ENCODE results near the gene RPL27.
"Not testable (repeated sequence)": the region's sequence is repeated elsewhere in the genome, so short reads cannot be mapped to it uniquely, and the experiment has no call there.

The RPL27 gene

GRCh38 chr17:42997984-42998938 is at the start of gene RPL27:
RPL27 (plus strand) TSS chr17:42998419; CDS start chr17:42998751, 332 bp downstream.
- peak; percentile 99 for DNase-seq

DNA sequence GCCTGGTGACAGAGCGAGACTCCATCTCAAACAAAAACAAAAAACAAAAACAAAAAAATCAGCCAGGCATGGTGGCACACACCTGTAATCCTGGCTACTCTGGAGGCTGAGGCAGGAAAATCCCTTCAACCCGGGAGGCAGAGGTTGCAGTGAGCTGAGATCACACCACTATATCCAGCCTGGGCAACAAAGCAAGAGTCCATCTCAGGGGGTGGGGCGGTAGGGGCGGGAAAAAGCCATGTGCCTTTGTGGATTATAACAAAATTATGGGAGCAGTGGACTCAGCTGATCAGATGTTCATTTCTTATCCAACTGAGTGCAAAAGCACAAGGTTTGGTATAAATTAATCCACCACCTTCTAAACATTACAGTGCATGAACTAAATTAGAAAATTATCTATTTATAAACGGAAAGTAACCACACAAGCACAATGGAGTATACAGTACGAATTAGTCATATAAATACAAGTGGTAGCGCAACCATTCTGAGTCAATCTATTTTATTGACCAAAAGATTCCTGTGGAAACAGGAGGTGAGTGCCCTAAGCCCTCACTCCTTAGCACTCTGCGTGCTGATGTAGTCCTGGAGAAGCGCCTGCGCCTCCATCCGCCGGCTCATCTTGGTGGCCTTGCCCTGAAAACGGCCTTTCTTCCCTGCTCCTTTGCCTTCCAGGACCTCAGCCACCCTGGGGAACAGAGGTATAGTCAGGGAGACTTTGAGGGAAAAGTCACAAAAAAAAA is 48.0 kb upstream of the RPL27 start:
- DNase-seq, result no peak

- DNase-seq, result no peak
Measured at GRCh38 chr17:42953669-42954068, 44.5 kb upstream of the RPL27 start.

GRCh38 chr17:42964161-42964932 is 33.9 kb upstream of the RPL27 start, which contains the start of gene AARSD1:
AARSD1 (minus strand) TSS chr17:42964454; CDS start chr17:42964440, 14 bp downstream.
- peak; percentile 91 for DNase-seq

DNA sequence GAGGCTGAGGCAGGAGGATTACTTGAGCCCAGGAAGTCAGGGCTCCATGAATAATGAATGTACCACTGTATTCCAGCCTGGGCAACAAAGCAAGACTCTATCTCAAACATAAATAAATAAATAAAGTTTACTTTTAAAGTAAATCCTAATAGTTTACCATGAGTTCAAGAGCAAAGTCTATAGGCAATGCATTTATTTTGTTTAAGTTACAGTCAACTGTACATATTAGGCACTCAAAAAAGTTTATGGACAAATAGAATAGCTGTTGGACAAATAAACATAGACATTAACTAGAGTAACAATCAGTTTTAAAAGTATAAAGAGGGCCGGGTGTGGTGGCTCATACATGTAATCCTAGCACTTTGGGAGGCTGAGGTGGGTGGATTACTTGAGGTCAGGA is 30.3 kb upstream of the RPL27 start:
- DNase-seq, result no peak

DNA sequence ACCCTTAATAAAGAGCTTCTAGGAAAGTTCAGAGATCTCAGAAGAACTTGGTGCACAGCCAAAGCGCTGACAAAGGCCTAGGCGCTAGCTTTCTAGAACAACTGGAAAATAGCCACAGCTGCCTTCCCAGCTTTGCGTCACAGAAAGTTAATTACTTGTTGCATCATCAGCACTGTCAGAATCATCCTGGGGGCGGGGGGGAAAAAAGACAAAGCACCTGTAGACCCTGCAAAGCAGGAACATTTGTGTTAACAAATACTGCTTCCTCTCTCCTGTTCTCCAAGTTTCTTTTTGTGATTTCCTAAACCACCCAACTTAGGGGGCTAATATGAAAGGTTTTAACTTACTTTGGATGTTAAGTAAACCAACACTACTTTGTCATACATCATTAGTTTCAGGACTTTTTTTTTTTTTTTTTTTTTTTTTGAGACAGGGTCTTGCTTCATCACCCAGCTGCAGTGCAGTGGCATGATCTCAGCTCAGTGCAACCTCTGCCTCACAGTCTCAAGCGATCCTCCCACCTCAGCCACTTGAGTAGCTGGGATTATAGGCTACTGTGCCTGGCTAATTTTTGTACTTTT is 29.1 kb upstream of the RPL27 start:
- no peak for DNase-seq

DNA sequence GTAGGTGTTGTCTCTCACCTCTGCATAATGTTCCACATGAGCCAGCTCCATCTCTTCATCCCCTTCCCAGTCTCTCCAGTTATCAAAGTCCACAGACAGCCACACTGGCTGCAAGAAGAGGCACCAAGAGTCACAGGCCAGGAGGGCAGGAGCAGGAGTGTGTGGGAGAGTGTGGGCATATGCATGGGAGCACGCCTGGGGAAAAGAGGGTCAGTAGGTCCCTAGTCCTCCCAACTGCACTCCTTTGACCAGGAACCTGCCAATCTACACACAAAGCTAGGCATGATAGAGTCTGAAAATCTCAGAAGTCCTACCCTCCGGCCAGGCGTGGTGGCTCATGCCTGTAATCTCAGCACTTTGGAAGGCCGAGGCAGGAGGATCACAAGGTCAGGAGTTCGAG is 26.6 kb upstream of the RPL27 start:
- no peak for DNase-seq

DNA sequence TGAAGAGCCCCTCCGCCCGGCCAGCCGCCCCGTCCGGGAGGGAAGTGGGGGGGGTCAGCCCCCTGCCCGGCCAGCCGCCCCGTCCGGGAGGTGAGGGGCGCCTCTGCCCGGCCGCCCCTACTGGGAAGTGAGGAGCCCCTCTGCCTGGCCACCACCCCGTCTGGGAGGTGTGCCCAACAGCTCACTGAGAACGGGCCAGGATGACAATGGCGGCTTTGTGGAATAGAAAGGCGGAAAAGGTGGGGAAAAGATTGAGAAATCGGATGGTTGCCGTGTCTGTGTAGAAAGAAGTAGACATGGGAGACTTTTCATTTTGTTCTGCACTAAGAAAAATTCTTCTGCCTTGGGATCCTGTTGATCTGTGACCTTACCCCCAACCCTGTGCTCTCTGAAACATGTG is 24.9 kb upstream of the RPL27 start:
- DNase-seq, result not testable (repeated sequence)

DNA sequence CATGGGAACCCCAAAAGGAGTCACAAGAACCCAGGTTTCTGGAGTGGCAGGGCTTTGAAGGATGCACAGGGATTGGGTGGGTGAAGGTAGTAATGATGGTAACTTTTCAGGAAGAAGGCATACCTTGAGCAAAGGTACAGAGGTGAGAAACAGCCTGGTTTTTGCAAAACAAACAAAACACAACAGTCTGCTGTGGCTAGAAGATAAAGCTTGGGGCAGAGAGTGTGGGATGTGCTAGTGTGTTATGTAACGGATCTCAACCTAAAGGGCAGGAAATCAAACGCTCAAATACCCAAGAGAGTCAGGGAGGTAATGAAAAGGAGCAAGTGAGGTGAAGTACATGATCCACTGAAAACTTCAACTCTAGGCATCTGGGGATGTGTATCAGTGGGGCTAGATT is 23.0 kb upstream of the RPL27 start:
- DNase-seq, result no peak

GRCh38 chr17:42975701-42976100 is 22.5 kb upstream of the RPL27 start:
- DNase-seq, result not testable (repeated sequence)

GRCh38 chr17:42979511-42980273 is 18.5 kb upstream of the RPL27 start, which contains the start of gene PTGES3L:
PTGES3L (minus strand) TSS chr17:42980080; CDS start chr17:42980053, 27 bp downstream.
- no peak for DNase-seq

GRCh38 chr17:42980274-42980765 is 17.9 kb upstream of the RPL27 start, which contains the start of gene RUNDC1:
RUNDC1 (plus strand) TSS chr17:42980565; CDS start chr17:42980577, 12 bp downstream.
- DNase-seq, result peak; percentile 90

DNA sequence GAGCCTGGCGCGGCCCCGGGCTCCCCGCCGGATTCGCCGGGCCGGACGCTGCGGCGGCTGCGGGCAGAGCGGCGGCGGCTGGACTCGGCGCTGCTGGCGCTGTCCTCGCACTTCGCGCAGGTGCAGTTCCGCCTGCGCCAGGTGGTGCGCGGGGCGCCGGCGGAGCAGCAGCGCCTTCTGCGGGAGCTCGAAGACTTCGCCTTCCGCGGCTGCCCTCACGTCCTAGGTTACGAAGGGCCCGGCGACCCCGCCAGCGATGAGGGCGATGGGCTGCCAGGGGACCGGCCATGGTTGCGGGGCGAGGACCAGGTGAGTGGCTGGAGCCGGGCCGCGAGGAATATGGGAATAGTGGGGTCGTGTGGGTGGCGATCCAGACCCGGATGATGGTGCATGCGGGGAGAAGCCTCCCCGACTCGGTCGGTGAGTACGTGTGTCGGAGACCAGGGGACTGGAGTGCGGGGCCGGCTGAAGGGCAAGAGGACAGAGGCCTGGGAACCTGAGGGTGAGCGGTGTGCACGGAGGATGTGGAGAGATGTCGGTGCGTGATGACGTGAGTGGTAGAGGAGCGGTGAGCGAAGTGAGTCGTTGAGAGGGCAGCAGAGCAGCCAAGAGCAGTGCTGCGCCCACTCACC is 17.3 kb upstream of the RPL27 start:
- peak; percentile 54 for DNase-seq

GRCh38 chr17:42982266-42982665 is 16.0 kb upstream of the RPL27 start:
- DNase-seq, result no peak

GRCh38 chr17:42985225-42985624 is 13.0 kb upstream of the RPL27 start:
- DNase-seq, result no peak

- no peak for DNase-seq
Measured at GRCh38 chr17:42989141-42989540, 9.1 kb upstream of the RPL27 start.

DNA sequence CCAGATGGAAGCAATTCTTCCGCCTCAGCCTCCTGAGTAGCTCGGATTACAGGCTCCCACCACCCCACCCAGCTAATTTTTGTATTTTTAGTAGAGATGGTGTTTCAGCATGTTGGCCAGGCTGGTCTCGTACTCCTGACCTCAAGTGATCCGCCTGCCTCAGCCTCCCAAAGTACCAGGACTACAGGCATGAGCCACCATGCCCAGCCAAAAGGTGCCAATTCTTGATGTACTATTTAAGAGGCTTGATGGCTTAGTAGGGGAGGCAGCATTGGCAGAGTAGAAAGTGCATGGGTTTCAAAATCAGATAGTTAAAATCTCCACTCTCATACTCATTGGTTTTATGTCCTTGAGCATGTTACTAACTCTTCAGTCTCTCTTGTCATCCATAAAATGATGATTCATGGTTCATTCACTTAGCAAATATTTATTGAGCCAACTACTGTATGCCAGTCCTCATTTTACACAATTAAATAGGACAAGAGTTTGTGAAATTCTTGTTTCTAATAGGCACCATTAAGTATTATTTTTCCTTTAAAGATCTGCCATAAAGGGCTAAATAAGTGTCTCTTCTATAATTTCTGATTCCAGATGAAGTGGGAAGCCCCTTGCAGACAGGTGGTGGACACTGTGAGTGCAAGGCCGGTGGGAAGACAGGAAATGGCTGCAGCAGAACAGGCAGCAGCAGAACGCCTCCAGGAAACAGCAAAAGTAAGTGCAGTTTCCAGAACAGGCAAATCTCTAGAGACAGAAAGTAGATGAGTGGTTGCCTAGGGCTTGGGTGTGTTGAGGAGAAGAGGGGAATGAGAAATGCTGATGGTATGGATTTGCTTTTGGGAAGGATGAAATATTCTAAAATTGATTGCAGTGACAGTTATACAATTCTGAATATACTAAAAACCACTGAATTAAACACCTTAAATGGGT is 8.2 kb upstream of the RPL27 start:
- no peak for DNase-seq

DNA sequence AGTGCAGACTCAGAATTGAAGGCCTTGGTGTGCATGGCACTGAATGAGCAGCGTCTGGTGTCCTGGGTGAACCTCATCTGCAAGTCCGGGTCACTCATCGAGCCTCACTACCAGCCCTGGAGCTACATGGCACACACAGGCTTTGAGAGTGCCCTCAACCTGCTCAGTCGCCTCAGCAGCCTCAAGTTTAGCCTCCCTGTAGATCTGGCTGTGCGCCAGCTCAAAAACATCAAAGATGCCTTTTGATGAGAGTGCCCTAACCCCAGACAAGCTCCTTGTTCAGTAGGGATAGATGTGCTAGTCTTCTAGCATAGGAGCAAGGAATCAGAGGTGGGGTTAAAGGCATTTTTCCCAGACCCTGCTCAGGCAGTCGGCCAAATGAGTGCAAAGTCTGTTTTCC is 6.7 kb upstream of the RPL27 start:
- DNase-seq, result no peak

DNA sequence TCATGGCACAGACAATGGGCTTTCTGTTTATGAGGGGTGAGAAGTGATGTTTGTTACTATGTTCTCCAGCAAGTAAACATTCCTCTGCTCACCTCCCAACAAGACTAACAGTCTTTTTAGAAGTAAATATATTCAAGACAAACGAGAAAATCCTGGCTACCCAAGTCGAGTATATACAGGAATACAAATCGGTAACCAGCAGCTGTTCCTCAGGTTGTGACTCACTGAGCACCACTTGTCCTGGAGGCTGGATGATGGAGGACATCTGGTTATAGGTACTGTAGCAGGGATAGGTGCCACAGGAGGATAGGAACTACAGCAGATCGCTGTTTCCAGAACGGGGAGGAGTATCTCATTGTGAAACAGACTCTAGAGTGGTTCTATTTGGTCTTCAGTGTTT is 5.3 kb upstream of the RPL27 start:
- no peak for DNase-seq

DNA sequence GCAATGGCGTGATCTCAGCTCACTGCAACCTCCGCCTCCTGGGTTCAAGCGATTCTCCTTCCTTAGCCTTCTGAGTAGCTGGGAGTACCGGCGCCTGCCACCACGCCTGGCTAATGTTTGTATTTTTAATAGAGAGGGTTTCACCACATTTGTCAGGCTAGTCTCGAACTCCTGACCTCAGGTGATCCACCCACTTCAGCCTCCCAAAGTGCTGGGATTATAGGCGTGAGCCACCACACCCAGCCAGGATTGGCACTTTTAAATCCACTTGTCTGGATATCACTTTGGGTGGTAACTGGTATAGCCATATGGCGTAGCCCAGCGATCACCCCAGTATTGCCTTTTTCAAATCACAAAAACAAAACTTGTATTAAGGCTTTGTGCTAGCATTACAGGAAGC is 4.3 kb upstream of the RPL27 start:
- not testable (repeated sequence) for DNase-seq
